ENCODE data around the gene GLYATL3.

The GLYATL3 gene

GRCh38 chr6:49514571-49515484 lies 15.1 kb downstream of the GLYATL3 start:
- no peak for DNase-seq (ENCODE audit: low spot score)

- DNase-seq (ENCODE audit: low spot score), result no peak
Observed at GRCh38 chr6:49515485-49516146, 15.9 kb downstream of the GLYATL3 start.

- no peak for DNase-seq (ENCODE audit: low spot score)
Observed at GRCh38 chr6:49516147-49516505, 16.4 kb downstream of the GLYATL3 start.

- no peak for DNase-seq (ENCODE audit: low spot score)
Observed at GRCh38 chr6:49517919-49518318, 18.2 kb downstream of the GLYATL3 start.

- no peak for DNase-seq (ENCODE audit: low spot score)
Observed at GRCh38 chr6:49519660-49520059, 19.9 kb downstream of the GLYATL3 start.

- DNase-seq (ENCODE audit: low spot score), result no peak
Observed at GRCh38 chr6:49522710-49523593, 23.2 kb downstream of the GLYATL3 start.

GRCh38 chr6:49523901-49524300 lies 24.2 kb downstream of the GLYATL3 start:
- no peak for DNase-seq (ENCODE audit: low spot score)

GRCh38 chr6:49524541-49524940 lies 24.8 kb downstream of the GLYATL3 start:
- no peak for DNase-seq (ENCODE audit: low spot score)

GRCh38 chr6:49526598-49526997 lies 26.9 kb downstream of the GLYATL3 start:
- DNase-seq (ENCODE audit: low spot score), result no peak

- DNase-seq (ENCODE audit: low spot score), result no peak
Observed at GRCh38 chr6:49527320-49527719, 27.6 kb downstream of the GLYATL3 start.

GRCh38 chr6:49528571-49528970 lies 28.8 kb downstream of the GLYATL3 start:
- DNase-seq (ENCODE audit: low spot score), result no peak

GRCh38 chr6:49530141-49530776 lies 30.5 kb downstream of the GLYATL3 start:
- no peak for DNase-seq (ENCODE audit: low spot score)

- DNase-seq (ENCODE audit: low spot score), result peak; percentile 7
Observed at GRCh38 chr6:49531774-49532569, 32.2 kb downstream of the GLYATL3 start.

GRCh38 chr6:49535795-49536194 lies 36.1 kb downstream of the GLYATL3 start:
- no peak for DNase-seq (ENCODE audit: low spot score)

- no peak for DNase-seq (ENCODE audit: low spot score)
Observed at GRCh38 chr6:49539102-49539501, 39.4 kb downstream of the GLYATL3 start.

- DNase-seq (ENCODE audit: low spot score), result no peak
Observed at GRCh38 chr6:49540614-49541013, 40.9 kb downstream of the GLYATL3 start.

- no peak for DNase-seq (ENCODE audit: low spot score)
Observed at GRCh38 chr6:49541210-49541724, 41.5 kb downstream of the GLYATL3 start.

GRCh38 chr6:49541936-49542335 lies 42.2 kb downstream of the GLYATL3 start:
- no peak for DNase-seq (ENCODE audit: low spot score)

GRCh38 chr6:49543087-49543858 lies 43.5 kb downstream of the GLYATL3 start:
- no peak for DNase-seq (ENCODE audit: low spot score)

GRCh38 chr6:49546331-49546730 lies 46.6 kb downstream of the GLYATL3 start:
- DNase-seq (ENCODE audit: low spot score), result no peak
